BLaER1 (cell line): ENCODE data around the gene KCNJ5.

Experiments
- H3K27ac ChIP-seq: shearing (Covaris generic); formaldehyde crosslinking; 2 replicates; pipeline ENCODE4 v1.8.1; 2022
- H3K27me3 ChIP-seq: shearing (Covaris generic); formaldehyde crosslinking; 2 replicates; pipeline ENCODE4 v1.8.1; 2022
- H3K36me3 ChIP-seq: shearing (Covaris generic); formaldehyde crosslinking; 2 replicates; pipeline ENCODE4 v1.8.1; 2022
- H3K4me1 ChIP-seq: shearing (Covaris generic); formaldehyde crosslinking; 2 replicates; pipeline ENCODE4 v1.8.1; 2022
- H3K4me2 ChIP-seq: shearing (Covaris generic); formaldehyde crosslinking; 2 replicates; pipeline ENCODE4 v1.8.1; 2022
- H3K4me3 ChIP-seq: shearing (Covaris generic); formaldehyde crosslinking; 2 replicates; pipeline ENCODE4 v1.8.1; 2022
- H3K9ac ChIP-seq: shearing (Covaris generic); formaldehyde crosslinking; 2 replicates; pipeline ENCODE4 v1.8.1; 2022
- H3K9me3 ChIP-seq: shearing (Covaris generic); formaldehyde crosslinking; 2 replicates; pipeline ENCODE4 v1.8.1; 2022
- H4K20me1 ChIP-seq: shearing (Covaris generic); formaldehyde crosslinking; 2 replicates; pipeline ENCODE4 v1.8.1; 2022
- Cebpa-rat ChIP-seq: shearing (Covaris generic); IDR thresholded peaks from 2 replicates; pipeline ENCODE4 v1.8.1; 2022

KCNJ5 gene

DNA sequence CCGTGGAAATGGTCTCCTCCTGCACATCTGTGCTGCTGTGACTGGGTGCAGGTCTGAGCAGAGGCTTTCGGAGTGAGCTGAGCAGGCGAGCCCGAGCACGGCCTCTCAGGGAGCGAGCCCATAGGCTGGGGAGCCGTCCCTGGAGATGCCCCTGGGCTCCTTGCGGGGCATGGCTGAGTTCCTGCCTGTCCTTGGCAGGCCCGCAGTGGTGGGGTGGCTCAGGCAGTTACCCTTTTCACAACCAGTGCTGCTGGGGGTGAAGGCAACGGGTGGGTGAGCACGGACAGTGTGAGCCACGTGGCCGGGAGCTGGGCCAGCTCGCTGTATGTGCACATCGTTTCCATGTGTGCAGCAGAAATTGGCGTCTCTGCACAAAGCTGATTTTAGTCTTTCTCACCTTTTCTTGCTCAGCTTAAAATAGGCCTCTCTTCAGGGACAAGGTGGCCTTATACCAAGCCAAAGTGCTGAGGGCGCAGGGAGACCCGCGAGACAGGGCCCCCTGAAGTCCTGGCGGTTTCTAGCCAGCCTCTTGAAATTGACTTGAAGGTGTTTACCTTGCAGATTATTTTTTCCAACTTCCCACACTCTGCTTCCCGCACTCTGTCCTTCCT lies 51.8 kb downstream of the KCNJ5 start, which contains the start of gene TP53AIP1:
Gene TP53AIP1 (minus strand): TSS at position 55 of the 611 bp plus-strand sequence. CDS start 5,053 bp downstream, outside the sequence.
- peak within 1 kb of the TSS; percentile 72 for H3K4me2 ChIP-seq
- no peak within 1 kb of the TSS for H3K27ac ChIP-seq
- H3K36me3 ChIP-seq = no peaks in the 10 kb centered on the region
- H3K27me3 ChIP-seq = no peaks in the 10 kb centered on the region
- H4K20me1 ChIP-seq = no peaks in the 10 kb centered on the region
- H3K9ac ChIP-seq = no peak within 1 kb of the TSS
- H3K9me3 ChIP-seq = no peaks in the 10 kb centered on the region
- no peak for TF ChIP-seq Cebpa-rat
- H3K4me1 ChIP-seq = peaks cover 68% of the 10 kb centered on the region
- H3K4me3 ChIP-seq = no peak within 1 kb of the TSS

DNA sequence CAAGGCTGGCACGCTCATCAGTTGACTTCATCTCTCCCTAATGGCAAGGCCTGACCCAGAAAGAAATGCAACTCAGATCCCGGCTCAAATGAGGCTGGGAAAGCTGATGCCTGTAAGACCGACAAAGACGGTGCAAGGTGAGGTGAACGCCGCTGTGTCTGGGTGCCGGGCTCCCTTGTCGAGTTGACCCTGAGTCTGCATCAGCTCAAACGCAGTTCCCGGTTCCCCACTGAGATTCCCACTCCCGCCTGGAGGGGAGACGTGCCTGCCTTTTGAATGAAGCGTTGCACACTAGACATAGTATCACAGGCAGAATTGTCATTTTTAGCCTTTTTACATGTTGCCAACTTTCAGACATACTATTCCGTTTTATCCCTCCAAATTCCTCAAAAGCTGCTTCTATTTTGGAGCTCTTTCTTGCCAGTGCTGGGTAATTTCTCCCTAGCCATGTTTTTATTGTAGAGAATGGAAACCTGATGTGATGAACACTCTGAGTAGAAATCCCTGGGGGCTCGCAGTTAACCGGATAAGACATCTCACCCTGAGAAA lies 52.3 kb downstream of the KCNJ5 start:
- Histone ChIP-seq H3K27me3 (no peaks in the 10 kb centered on the region), H3K4me1 (peaks cover 62% of the 10 kb centered on the region), H3K4me2 (peak overlapping the region; percentile 72), H3K9ac (no peak overlapping the region), H3K4me3 (no peak overlapping the region), H4K20me1 (no peaks in the 10 kb centered on the region), H3K36me3 (no peaks in the 10 kb centered on the region), H3K27ac (no peak overlapping the region), H3K9me3 (no peaks in the 10 kb centered on the region)
- no peak for TF ChIP-seq Cebpa-rat

DNA sequence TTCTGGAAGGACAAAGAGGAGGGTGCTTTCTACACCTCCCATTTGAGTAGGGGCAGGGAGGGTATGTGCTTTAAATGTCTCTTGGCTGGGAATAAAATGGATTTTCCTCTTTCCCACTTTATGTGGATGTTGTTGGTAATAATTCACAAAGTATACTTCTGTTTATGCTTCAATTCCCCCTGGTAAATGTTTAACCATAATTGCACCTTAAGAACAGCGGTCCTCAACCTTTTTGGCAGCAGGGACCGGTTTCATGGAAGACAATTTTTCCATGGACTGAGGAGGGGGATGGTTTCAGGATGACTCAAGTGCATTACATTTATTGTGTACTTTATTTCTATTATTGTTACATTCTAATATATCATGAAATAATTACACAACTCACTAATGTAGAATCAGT lies 55.5 kb downstream of the KCNJ5 start:
- no peak for TF ChIP-seq Cebpa-rat
- Histone ChIP-seq H3K9ac (no peak overlapping the region), H3K4me3 (no peak overlapping the region), H3K27ac (no peak overlapping the region), H3K4me1 (peaks cover 33% of the 10 kb centered on the region), H3K27me3 (no peaks in the 10 kb centered on the region), H4K20me1 (no peaks in the 10 kb centered on the region), H3K9me3 (no peaks in the 10 kb centered on the region), H3K4me2 (no peak overlapping the region), H3K36me3 (no peaks in the 10 kb centered on the region)

DNA sequence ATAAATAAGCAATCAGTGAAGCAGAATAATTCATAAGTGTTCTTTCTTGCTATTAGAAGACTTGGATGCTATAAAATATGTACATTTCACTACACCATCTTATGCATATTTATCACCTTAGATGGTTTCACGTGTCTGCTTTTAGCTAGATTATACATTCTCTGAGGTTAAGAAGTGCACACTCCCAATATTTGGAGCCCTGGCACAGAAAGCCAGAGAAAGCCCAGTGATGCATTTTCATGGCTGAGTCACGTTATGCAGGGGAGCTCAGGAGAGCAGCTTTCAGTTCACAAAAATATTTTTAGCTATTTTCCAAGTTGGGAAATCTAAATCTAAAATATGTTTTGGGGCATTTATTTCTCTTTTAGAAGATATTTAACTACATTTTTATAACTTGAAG lies 56.6 kb downstream of the KCNJ5 start:
- Histone ChIP-seq H3K9ac (no peak overlapping the region), H4K20me1 (no peaks in the 10 kb centered on the region), H3K9me3 (no peaks in the 10 kb centered on the region), H3K4me3 (no peak overlapping the region), H3K27me3 (no peaks in the 10 kb centered on the region), H3K4me1 (peaks cover 22% of the 10 kb centered on the region), H3K36me3 (no peaks in the 10 kb centered on the region), H3K27ac (no peak overlapping the region), H3K4me2 (no peak overlapping the region)
- TF ChIP-seq Cebpa-rat = no peak

DNA sequence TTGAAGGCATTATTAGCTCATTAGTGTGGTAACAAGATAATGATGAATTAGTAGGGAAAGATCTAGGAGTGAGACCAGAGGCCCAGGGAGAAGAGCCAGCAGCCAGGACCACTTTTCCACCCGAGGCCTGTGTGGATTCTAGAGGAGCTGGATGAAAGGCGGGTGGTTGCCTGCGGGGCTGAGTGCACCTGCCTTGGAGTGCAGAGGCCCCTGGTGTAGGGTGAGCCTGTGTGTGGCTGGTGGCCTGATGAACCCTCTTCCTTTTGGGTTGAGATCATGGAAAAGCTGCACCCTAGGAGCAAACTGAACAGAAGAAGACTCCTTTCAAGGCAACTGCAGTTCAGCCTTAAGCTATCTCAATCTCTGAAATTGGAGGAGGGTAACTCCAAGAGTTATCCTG lies 57.4 kb downstream of the KCNJ5 start:
- no peak for TF ChIP-seq Cebpa-rat

DNA sequence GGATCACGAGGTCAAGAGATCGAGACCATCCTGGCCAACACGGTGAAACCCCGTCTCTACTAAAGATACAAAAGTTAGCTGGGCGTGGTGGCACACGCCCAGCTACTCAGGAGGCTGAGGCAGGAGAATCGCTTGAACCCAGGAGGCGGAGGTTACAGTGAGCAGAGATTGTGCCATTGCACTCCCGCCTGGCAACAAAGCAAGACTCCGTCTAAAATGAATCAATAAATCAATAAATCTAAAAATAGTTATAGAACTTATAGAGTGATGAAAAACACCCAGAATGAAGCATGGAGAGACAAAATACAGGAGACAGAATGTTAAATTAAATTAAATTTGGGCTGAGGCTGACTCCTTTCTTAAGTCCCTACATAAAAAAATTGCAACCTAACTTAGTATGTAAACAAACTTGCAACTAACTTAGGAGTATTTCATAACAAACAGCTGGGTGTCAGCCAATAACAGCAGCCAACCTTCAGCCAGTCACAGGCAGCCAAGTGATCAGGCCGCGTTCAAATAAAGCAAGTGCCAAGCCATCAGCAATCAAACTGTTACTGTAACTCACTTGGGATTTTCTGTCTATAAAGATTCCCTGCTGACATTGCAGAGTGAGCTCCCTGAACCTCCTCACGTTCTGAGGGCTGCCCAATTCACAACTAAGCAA lies 58.8 kb downstream of the KCNJ5 start:
- H3K27me3 ChIP-seq = no peaks in the 10 kb centered on the region
- no peak overlapping the region for H3K4me3 ChIP-seq
- TF ChIP-seq Cebpa-rat = no peak
- no peaks in the 10 kb centered on the region for H3K9me3 ChIP-seq
- peaks cover under 1% of the 10 kb centered on the region; the same call in 1 of the 2 replicates for H3K4me1 ChIP-seq
- no peak overlapping the region for H3K27ac ChIP-seq
- H3K9ac ChIP-seq = no peak overlapping the region
- no peaks in the 10 kb centered on the region for H3K36me3 ChIP-seq
- no peaks in the 10 kb centered on the region for H4K20me1 ChIP-seq
- no peak overlapping the region for H3K4me2 ChIP-seq

More for the DNA sequence above, 57.4 kb downstream of the KCNJ5 start:
- no peak overlapping the region for H3K27ac ChIP-seq
- peaks cover 14% of the 10 kb centered on the region for H3K4me1 ChIP-seq
- H3K9ac ChIP-seq = no peak overlapping the region
- no peaks in the 10 kb centered on the region for H3K36me3 ChIP-seq
- no peak overlapping the region for H3K4me2 ChIP-seq
- no peaks in the 10 kb centered on the region for H3K27me3 ChIP-seq
- H3K9me3 ChIP-seq = no peaks in the 10 kb centered on the region
- H4K20me1 ChIP-seq = no peaks in the 10 kb centered on the region
- H3K4me3 ChIP-seq = no peak overlapping the region

DNA sequence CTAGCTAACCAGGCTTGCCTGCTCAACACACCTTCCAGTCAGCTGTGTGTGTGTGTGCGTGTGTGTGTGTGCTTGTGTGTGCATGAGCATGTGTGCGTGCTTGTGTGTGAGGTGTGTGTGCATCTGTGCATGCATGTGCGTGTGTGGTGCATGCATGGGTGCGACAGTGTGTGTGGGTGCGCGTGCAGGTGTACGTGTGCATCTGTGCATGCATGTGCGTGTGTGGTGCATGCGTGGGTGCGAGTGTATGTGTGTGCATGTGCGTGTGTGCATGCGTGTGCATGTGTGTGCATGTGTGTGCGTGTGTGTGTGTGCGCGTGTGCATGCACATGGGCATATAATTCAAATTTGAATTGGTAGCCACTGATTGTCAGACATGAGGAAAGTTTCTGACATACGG lies 62.0 kb downstream of the KCNJ5 start:
- Histone ChIP-seq H3K27ac (no peak overlapping the region), H4K20me1 (no peaks in the 10 kb centered on the region), H3K4me3 (no peak overlapping the region), H3K9ac (no peak overlapping the region), H3K9me3 (no peaks in the 10 kb centered on the region), H3K36me3 (no peaks in the 10 kb centered on the region), H3K4me1 (no peaks in the 10 kb centered on the region), H3K27me3 (no peaks in the 10 kb centered on the region), H3K4me2 (no peak overlapping the region)
- no peak for TF ChIP-seq Cebpa-rat

DNA sequence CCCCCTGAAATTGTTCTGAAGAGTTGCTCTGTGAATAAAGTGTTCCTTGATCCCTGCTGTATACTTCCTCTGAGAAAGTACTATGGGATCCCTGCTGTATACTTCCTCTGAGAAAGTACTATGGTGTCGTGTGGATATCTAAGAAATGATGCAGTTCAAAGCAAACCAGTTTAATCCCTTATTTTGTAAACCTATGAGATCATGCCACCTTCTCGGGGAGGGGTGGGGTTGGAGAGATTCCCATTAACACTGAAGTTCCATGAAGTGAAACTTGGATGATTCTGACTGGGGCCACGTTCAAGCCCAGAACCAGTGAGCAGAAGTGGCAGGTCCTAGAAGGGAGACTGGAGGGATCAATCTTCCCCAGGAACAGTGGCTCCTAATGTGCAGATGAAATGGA lies 64.5 kb downstream of the KCNJ5 start:
- Histone ChIP-seq H3K4me3 (no peak overlapping the region), H3K27ac (no peak overlapping the region), H4K20me1 (no peaks in the 10 kb centered on the region), H3K4me1 (no peaks in the 10 kb centered on the region), H3K36me3 (no peaks in the 10 kb centered on the region), H3K4me2 (no peak overlapping the region), H3K9ac (no peak overlapping the region), H3K9me3 (no peaks in the 10 kb centered on the region), H3K27me3 (no peaks in the 10 kb centered on the region)
- TF ChIP-seq Cebpa-rat = no peak

DNA sequence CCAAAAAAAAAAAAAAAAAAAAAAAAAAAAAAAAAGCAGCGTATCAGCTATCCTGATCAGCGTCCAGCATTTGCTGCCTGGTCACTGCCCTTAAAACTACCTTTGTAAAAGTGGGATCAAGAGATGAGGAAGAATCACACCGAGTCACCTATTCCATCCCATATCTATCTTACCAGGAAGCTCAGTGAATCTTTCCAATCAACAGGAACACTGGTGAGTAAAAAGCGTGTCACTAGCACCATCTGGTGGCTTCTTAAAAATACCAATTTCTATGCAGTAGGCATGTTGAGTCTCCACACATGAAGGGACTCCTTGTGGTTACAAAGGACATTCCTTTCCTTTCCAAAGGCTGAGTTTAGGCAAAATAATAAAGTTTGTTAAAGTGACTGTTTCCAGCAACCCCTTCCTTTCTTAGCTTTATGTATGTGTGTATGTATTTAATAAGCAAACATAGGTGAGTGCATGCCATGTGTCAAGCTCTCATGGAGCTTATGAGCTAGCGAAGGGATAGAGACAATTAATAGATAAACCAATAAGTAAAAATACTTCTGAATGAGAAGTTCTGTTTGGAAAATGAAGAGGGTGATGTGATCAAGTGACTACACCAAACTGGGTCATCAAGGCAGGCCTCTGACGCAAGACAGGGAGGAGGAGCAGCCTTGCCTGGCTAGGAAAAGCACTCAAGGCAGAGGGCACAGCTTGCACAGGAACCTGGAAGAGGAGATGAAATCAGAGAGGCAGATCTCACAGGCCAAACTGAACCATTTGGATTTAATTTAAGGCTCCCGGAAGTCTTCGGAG lies 65.4 kb downstream of the KCNJ5 start:
- no peak overlapping the region for H3K4me2 ChIP-seq
- H3K9me3 ChIP-seq = no peaks in the 10 kb centered on the region
- no peak overlapping the region for H3K9ac ChIP-seq
- H4K20me1 ChIP-seq = no peaks in the 10 kb centered on the region
- H3K4me1 ChIP-seq = no peaks in the 10 kb centered on the region
- no peak for TF ChIP-seq Cebpa-rat
- no peaks in the 10 kb centered on the region for H3K27me3 ChIP-seq
- H3K36me3 ChIP-seq = no peaks in the 10 kb centered on the region
- H3K4me3 ChIP-seq = no peak overlapping the region
- H3K27ac ChIP-seq = no peak overlapping the region

DNA sequence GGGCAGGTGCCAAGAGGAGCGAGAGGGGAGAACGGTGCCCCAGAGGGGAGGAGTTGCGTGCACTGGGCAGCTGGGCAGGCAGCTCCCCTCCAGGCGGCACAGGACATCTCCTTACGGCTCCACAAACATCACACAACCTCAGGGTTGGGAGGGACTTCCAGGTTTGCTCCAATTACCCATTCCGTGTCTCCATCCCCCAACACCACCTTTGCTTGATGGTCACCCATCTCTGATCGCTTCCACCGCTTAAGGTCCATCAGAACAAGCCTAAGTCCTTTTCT lies 66.0 kb downstream of the KCNJ5 start:
- no peak overlapping the region for H3K4me2 ChIP-seq
- no peaks in the 10 kb centered on the region for H3K4me1 ChIP-seq
- no peak overlapping the region for H3K4me3 ChIP-seq
- no peaks in the 10 kb centered on the region for H4K20me1 ChIP-seq
- TF ChIP-seq Cebpa-rat = no peak
- no peak overlapping the region for H3K27ac ChIP-seq
- no peak overlapping the region for H3K9ac ChIP-seq
- H3K9me3 ChIP-seq = no peaks in the 10 kb centered on the region
- H3K27me3 ChIP-seq = no peaks in the 10 kb centered on the region
- no peaks in the 10 kb centered on the region for H3K36me3 ChIP-seq
